Fibroblast of mammary gland (primary cell): ENCODE data around the gene WWC2.

Experiments
- DNase-seq: peaks from one replicate; pipeline ENCODE4 v3.0.0-alpha.2; 2010; ENCODE audit warnings: low read depth
- H3K4me3 ChIP-seq: 2 replicates; pipeline ENCODE4 v1.5.1; 2011; ENCODE audit warnings: low read depth, mild to moderate bottlenecking, low read length, moderate library complexity; ENCODE audit not compliant: control insufficient read depth
- TF ChIP-seq, protein P1 (sequence below): conservative IDR thresholded peaks from 2 replicates; pipeline ENCODE4 v1.5.1; 2011; ENCODE audit warnings: low read depth, low read length, inconsistent platforms; ENCODE audit not compliant: control insufficient read depth, insufficient read depth

The WWC2 gene

DNA sequence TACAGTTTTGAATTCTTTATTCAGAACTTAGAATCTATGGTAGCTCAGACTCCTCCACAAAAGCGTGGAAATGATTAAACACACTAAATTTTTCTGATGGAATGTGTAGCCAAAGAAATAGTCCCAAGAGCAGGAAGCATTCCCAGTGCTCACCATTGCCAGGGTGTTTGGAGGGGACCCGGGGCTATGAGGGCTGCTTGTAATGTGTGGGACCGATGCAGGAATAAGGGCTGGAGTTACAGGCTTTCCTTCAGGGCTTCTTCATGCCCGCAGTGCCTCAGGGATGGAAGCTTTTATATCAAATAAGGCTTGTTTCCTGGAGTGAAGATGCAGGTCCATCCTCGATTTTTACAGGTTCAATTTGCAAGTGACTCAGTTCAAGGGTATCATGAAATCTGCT is 25.8 kb downstream of the WWC2 start:
- DNase-seq, result no peak
- H3K4me3 ChIP-seq, result no peak overlapping the region
- TF ChIP-seq, protein P1, sequence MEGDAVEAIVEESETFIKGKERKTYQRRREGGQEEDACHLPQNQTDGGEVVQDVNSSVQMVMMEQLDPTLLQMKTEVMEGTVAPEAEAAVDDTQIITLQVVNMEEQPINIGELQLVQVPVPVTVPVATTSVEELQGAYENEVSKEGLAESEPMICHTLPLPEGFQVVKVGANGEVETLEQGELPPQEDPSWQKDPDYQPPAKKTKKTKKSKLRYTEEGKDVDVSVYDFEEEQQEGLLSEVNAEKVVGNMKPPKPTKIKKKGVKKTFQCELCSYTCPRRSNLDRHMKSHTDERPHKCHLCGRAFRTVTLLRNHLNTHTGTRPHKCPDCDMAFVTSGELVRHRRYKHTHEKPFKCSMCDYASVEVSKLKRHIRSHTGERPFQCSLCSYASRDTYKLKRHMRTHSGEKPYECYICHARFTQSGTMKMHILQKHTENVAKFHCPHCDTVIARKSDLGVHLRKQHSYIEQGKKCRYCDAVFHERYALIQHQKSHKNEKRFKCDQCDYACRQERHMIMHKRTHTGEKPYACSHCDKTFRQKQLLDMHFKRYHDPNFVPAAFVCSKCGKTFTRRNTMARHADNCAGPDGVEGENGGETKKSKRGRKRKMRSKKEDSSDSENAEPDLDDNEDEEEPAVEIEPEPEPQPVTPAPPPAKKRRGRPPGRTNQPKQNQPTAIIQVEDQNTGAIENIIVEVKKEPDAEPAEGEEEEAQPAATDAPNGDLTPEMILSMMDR, result no peak

DNA sequence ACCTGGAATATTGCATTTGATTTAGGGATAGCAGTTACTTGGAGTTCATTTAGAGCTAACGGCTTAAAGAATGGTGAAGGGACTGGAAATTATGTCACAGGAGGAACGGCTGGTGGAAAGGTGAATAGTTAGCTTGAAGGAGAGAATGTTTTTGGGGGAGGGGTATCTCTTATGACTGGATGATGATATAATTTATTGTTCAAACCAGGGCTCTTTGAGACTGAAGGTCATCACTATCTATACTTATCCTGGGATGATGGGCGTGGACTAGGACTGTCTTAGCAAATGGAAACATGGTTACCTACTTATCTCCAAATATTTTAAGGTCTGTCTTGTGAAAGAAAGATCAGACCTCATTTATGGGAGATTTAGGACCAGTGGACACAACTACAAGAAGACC is 30.1 kb downstream of the WWC2 start:
- no peak overlapping the region for H3K4me3 ChIP-seq
- TF ChIP-seq, protein P1, result no peak
- DNase-seq, result no peak

DNA sequence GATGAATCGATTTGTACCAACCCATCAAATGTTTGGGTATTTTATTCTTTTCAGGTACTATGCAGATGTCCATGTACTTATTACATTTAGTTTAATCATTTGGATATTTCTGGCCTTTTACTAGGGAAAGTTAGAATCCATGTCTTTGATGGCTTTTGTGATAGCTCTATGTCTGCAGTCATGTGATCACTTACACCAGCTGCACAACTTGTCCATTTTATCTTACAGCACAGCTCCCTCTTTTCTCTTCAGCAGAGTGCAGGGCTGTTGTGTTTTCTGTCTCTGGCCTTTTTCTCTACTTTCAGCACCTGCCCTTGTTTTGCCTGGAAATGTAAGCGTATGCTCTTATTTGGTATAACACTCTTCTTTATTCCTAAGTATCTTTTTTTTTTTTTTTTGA is 30.6 kb downstream of the WWC2 start:
- DNase-seq, result no peak
- H3K4me3 ChIP-seq, result no peak overlapping the region
- TF ChIP-seq, protein P1, result no peak

DNA sequence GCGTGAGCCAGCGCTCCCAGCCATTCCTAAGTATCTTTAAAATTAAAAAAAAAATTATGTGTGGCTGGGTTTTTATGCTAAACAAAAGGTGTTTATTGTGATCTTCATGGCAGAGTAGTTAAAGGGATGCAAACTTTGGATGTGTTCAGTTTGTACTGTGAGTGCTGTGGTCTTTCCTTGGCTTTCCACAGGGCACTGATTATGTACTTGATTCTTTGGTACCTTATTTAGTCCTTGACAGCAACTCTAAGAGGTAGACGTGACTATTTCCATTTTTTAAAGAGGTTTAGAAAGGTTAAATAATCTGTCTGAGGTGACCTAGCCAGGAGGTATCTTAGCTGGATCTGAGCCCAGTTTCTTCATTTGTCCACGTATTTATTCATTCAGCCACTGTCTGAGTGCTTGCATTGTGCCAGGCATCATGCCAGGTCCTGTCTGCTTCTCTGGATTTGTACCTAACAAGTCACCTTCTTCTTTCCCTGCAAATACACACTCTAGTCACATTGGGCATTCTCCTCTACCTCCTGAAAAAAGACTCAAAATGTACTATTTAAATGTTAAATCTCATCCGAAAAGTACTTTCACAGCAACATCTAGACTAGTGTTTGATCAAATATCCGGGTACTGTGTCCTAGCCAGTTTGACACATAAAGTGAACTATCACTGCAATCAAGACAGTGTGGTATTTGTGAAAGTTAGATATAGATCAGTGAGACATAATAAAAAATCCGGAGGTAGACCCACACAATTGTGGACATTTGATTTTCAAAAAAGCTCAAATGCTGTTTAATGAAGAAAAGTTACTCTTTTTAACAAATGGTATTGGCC is 31.5 kb downstream of the WWC2 start:
- DNase-seq, result peak; percentile 38
- H3K4me3 ChIP-seq, result no peak overlapping the region
- TF ChIP-seq, protein P1, result no peak

DNA sequence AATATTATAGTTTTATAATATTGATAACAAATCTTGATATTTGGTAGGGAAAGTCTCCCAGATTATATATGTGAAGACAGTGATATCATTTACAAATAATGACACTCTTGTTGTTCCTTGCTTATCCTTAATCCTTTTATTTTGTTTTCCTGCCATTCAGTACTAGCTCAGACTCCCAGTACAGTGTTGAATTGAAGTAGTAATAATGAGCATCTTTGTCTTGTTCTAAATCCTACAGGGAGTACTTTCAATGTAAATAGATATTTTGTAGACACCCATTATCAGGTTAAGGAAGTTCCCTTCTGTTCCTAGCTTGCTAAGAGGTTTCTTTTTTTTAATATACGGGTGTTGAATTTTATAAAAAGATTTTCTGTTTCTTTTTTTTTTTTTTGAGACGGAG is 33.0 kb downstream of the WWC2 start:
- no peak for DNase-seq
- TF ChIP-seq, protein P1, result no peak
- H3K4me3 ChIP-seq, result no peak overlapping the region

DNA sequence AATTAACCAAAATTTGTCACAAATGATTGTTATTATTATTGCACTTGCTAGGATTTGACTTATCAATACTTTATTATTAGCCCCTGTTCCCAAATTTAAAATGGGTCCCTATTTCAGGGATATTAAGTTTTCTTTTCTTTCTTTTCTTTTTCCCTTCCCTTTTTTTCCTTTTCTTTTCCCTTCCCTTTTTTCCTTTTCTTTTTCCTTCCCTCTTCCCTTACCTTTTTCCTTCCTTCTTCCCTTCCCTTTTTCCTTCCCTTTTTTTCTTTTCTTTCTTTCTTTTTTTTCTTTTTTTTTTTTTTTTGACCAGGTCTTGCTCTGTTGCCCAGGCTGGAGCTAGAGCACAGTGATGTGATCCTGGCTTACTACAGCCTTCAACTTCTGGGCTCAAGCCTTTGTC is 33.8 kb downstream of the WWC2 start:
- TF ChIP-seq, protein P1, result no peak
- no peak for DNase-seq
- H3K4me3 ChIP-seq, result no peak overlapping the region
